H9 (cell line): ENCODE data around the gene ABCA1. TPM values are rescaled to one million over a fixed set of nuclear protein-coding genes. Genes with fewer than 3 reads are reported as not detected.

ENCODE experiments used
- DNase-seq: peaks from one replicate; pipeline ENCODE4 v3.0.0-alpha.2; 2017
- H2AFZ ChIP-seq: one replicate; pipeline ENCODE4 v1.6.1; 2013; ENCODE audit warnings: mild to moderate bottlenecking, low read length, control low read depth, moderate library complexity
- H2AK5ac ChIP-seq: 2 replicates; pipeline ENCODE4 v1.6.1; 2013; ENCODE audit warnings: low read length, control low read depth, mixed read lengths; ENCODE audit not compliant: insufficient read length
- H2BK120ac ChIP-seq: one replicate; pipeline ENCODE4 v1.6.1; 2013; ENCODE audit warnings: low read depth, mild to moderate bottlenecking, low read length, control low read depth, inconsistent platforms; ENCODE audit not compliant: poor library complexity, severe bottlenecking
- H2BK12ac ChIP-seq: 2 replicates; pipeline ENCODE4 v1.6.1; 2013; ENCODE audit warnings: low read length, control low read depth, mixed read lengths, low read depth; ENCODE audit not compliant: insufficient read length
- H2BK15ac ChIP-seq: 2 replicates; pipeline ENCODE4 v1.6.1; 2013; ENCODE audit warnings: low read depth, low read length, control low read depth
- H2BK20ac ChIP-seq: one replicate; pipeline ENCODE4 v1.6.1; 2013; ENCODE audit warnings: low read depth, mild to moderate bottlenecking, low read length, control low read depth, inconsistent platforms; ENCODE audit not compliant: poor library complexity, severe bottlenecking
- H2BK5ac ChIP-seq: 2 replicates; pipeline ENCODE4 v1.6.1; 2013; ENCODE audit warnings: low read length, control low read depth, mixed read lengths; ENCODE audit not compliant: insufficient read length
- H3K14ac ChIP-seq: 2 replicates; pipeline ENCODE4 v1.6.1; 2013; ENCODE audit warnings: low read length, control low read depth; ENCODE audit not compliant: insufficient read depth
- H3K18ac ChIP-seq: 2 replicates; pipeline ENCODE4 v1.6.1; 2013; ENCODE audit warnings: low read depth, mild to moderate bottlenecking, mixed read lengths, low read length, control low read depth; ENCODE audit not compliant: insufficient read length
- H3K23ac ChIP-seq: 2 replicates; pipeline ENCODE4 v1.6.1; 2013; ENCODE audit warnings: low read length, control low read depth, mixed read lengths, low read depth; ENCODE audit not compliant: insufficient read length
- H3K23me2 ChIP-seq: 2 replicates; pipeline ENCODE4 v1.6.1; 2013; ENCODE audit warnings: low read depth, mild to moderate bottlenecking, mixed read lengths, low read length, control low read depth; ENCODE audit not compliant: insufficient read length, poor library complexity, severe bottlenecking
- H3K27ac ChIP-seq: 2 replicates; pipeline ENCODE4 v1.5.1; 2013; ENCODE audit warnings: low read length, control low read depth, mixed read lengths, low read depth; ENCODE audit not compliant: insufficient read length
- H3K27me3 ChIP-seq: 2 replicates; pipeline ENCODE4 v1.6.1; 2013; ENCODE audit warnings: low read length, control low read depth, inconsistent platforms; ENCODE audit not compliant: insufficient read depth
- H3K4ac ChIP-seq: 2 replicates; pipeline ENCODE4 v1.6.1; 2013; ENCODE audit warnings: low read depth, mild to moderate bottlenecking, control low read depth, inconsistent platforms, low read length, moderate library complexity
- H3K4me1 ChIP-seq: 2 replicates; pipeline ENCODE4 v1.6.1; 2013; ENCODE audit warnings: low read length, control low read depth, inconsistent platforms; ENCODE audit not compliant: insufficient read depth
- H3K4me2 ChIP-seq: 2 replicates; pipeline ENCODE4 v1.6.1; 2013; ENCODE audit warnings: low read length, control low read depth, mixed read lengths; ENCODE audit not compliant: insufficient read length, insufficient read depth
- H3K56ac ChIP-seq: 2 replicates; pipeline ENCODE4 v1.6.1; 2013; ENCODE audit warnings: low read depth, mild to moderate bottlenecking, mixed read lengths, low read length, control low read depth; ENCODE audit not compliant: insufficient read length
- H3K79me1 ChIP-seq: 2 replicates; pipeline ENCODE4 v1.6.1; 2013; ENCODE audit warnings: low read depth, mild to moderate bottlenecking, moderate library complexity, low read length, control low read depth, inconsistent platforms; ENCODE audit not compliant: insufficient read depth, poor library complexity, severe bottlenecking
- H3K79me2 ChIP-seq: 2 replicates; pipeline ENCODE4 v1.6.1; 2013; ENCODE audit warnings: low read length, control low read depth, inconsistent platforms; ENCODE audit not compliant: insufficient read depth
- H3K9ac ChIP-seq: 2 replicates; pipeline ENCODE4 v1.6.1; 2013; ENCODE audit warnings: low read length, control low read depth, mixed read lengths; ENCODE audit not compliant: insufficient read length; ENCODE audit errors: extremely low read depth
- H3K9me3 ChIP-seq: one replicate; pipeline ENCODE4 v1.6.1; 2013; ENCODE audit warnings: low read depth, low read length, inconsistent platforms; ENCODE audit not compliant: control insufficient read depth
- H3T11ph ChIP-seq: one replicate; pipeline ENCODE4 v1.6.1; 2013; ENCODE audit warnings: mild to moderate bottlenecking, low read length, control low read depth, inconsistent platforms
- H4K20me1 ChIP-seq: one replicate; pipeline ENCODE4 v1.6.1; 2013; ENCODE audit not compliant: control insufficient read depth, insufficient read length, insufficient read depth
- H4K5ac ChIP-seq: 2 replicates; pipeline ENCODE4 v1.6.1; 2013; ENCODE audit warnings: low read depth, mild to moderate bottlenecking, mixed read lengths, low read length, control low read depth; ENCODE audit not compliant: insufficient read length
- H4K8ac ChIP-seq: replicated peaks from 2 replicates; pipeline ENCODE4 v1.6.1; 2013; ENCODE audit warnings: low read length, control low read depth, mixed read lengths, low read depth; ENCODE audit not compliant: insufficient read length
- H4K91ac ChIP-seq: 2 replicates; pipeline ENCODE4 v1.6.1; 2013; ENCODE audit warnings: low read depth, mild to moderate bottlenecking, moderate library complexity, mixed read lengths, low read length, control low read depth; ENCODE audit not compliant: insufficient read length
- H3K27ac Mint-ChIP-seq, 3 experiments: 2 replicates in 2 of 3; 3 replicates in 1 of 3; pipeline ENCODE4 v1.8.0; 2020 to 2021; ENCODE audit warnings: mixed read lengths in 3 of 3, mild to moderate bottlenecking in 1 of 3, moderate library complexity in 1 of 3
- H3K27me3 Mint-ChIP-seq: 2 replicates; pipeline ENCODE4 v1.8.0; 2021; ENCODE audit warnings: low read depth, mild to moderate bottlenecking, moderate library complexity, mixed read lengths
- H3K36me3 Mint-ChIP-seq, 3 experiments: 2 replicates in 2 of 3; 3 replicates in 1 of 3; pipeline ENCODE4 v1.8.0; 2020 to 2021; ENCODE audit warnings: low read depth in 3 of 3, mixed read lengths in 3 of 3; ENCODE audit not compliant: insufficient read depth in 1 of 3
- H3K4me1 Mint-ChIP-seq, 2 experiments: 2 replicates each; pipeline ENCODE4 v1.8.0; 2020; ENCODE audit warnings: mixed read lengths in 2 of 2
- H3K4me3 Mint-ChIP-seq, 2 experiments: 2 replicates in 1 of 2; 3 replicates in 1 of 2; pipeline ENCODE4 v1.8.0; 2020 to 2021; ENCODE audit warnings: mild to moderate bottlenecking in 2 of 2, mixed read lengths in 2 of 2, moderate library complexity in 1 of 2
- H3K9me3 Mint-ChIP-seq, 2 experiments: 2 replicates in 1 of 2; 3 replicates in 1 of 2; pipeline ENCODE4 v1.8.0; 2020; ENCODE audit warnings: mild to moderate bottlenecking in 2 of 2, mixed read lengths in 2 of 2, moderate library complexity in 1 of 2
- CTCF ChIP-seq: fragments of 200-600 bp; sonication (generic); conservative IDR thresholded peaks from 3 replicates; pipeline ENCODE4 v1.8.0; 2021; ENCODE audit warnings: antibody characterized with exemption, mild to moderate bottlenecking
- WGBS: extraction: QIAGEN DNeasy Blood & Tissue Kit; methylation state at CpG from one replicate; pipeline ENCODE4 v1.1.7; 2013; ENCODE audit warnings: missing lambda C conversion rate, low lambda C conversion rate, mixed read lengths; ENCODE audit not compliant: insufficient read length; ENCODE audit errors: extremely low coverage; 5-methylcytosine and 5-hydroxymethylcytosine counted together
- total RNA-seq: library from RNA; stranded (reverse); gene quantifications from 2 replicates; pipeline ENCODE4 v1.2.1, GENCODE V29; 2021

ABCA1 gene
- total RNA-seq, 1 experiment from 2014 or later = 16.6 TPM

- no peak overlapping the region for H2BK120ac ChIP-seq
- TF ChIP-seq CTCF = no peak
- H3K27ac Mint-ChIP-seq = no peak overlapping the region
These were observed 22.9 kb upstream of the ABCA1 start for GRCh38 chr9:104950838-104951237.

More at GRCh38 chr9:104950838-104951237, 22.9 kb upstream of the ABCA1 start:
- Histone ChIP-seq H3T11ph (no peak overlapping the region), H3K56ac (no peak overlapping the region), H3K27me3 (no peaks in the 10 kb centered on the region), H4K20me1 (no peaks in the 10 kb centered on the region), H2AK5ac (no peak overlapping the region), H3K4me2 (no peak overlapping the region), H3K79me1 (no peaks in the 10 kb centered on the region), H3K18ac (no peak overlapping the region), H3K4ac (no peak overlapping the region), H3K27ac (no peak overlapping the region), H4K91ac (no peak overlapping the region), H3K14ac (no peak overlapping the region), H2AFZ (no peak overlapping the region), H3K4me1 (no peaks in the 10 kb centered on the region), H4K5ac (no peak overlapping the region), H2BK5ac (no peak overlapping the region), H3K79me2 (no peaks in the 10 kb centered on the region), H3K23me2 (no peaks in the 10 kb centered on the region), H3K9me3 (no peaks in the 10 kb centered on the region), H3K9ac (no peak overlapping the region), H2BK15ac (no peak overlapping the region), H2BK12ac (no peak overlapping the region), H3K23ac (no peak overlapping the region), H4K8ac (no peak overlapping the region), H2BK20ac (no peak overlapping the region)
- Mint-ChIP-seq H3K27me3 (no peaks in the 10 kb centered on the region), H3K36me3 (no peaks in the 10 kb centered on the region; a peak in 1 of 7 replicates), H3K4me1 (peaks cover 4 to 6% of the 10 kb centered on the region in 2 experiments), H3K4me3 (no peak overlapping the region), H3K9me3 (no peaks in the 10 kb centered on the region)
- WGBS = no CpG with 5 or more reads among the region's 4 CpGs
- DNase-seq = no peak
